ENCODE results near the gene BYSL. TPM values are rescaled to one million over a fixed set of nuclear protein-coding genes. Genes with fewer than 3 reads are reported as not detected.

BYSL gene
- total RNA-seq, 4 donors from 2014 or later, result 6.8 to 15.7 (median 10.4) TPM

- TF ChIP-seq CTCF (IDR thresholded peaks at IDR 0.05) (no peak), POLR2AphosphoS5 (IDR thresholded peaks at IDR 0.05) (no peak), POLR2A (IDR thresholded peaks at IDR 0.05) (no peak), EP300 (IDR thresholded peaks at IDR 0.05) (no peak)
- no peak for DNase-seq (ENCODE audit: low spot score in 2 of 2)
- no peaks in the 10 kb centered on the region for H3K9me3 ChIP-seq
- peaks cover 48% of the 10 kb centered on the region for H3K4me1 ChIP-seq
- no peak overlapping the region for H3K4me3 ChIP-seq
- no peaks in the 10 kb centered on the region for H3K27me3 ChIP-seq
- peaks cover 53% of the 10 kb centered on the region for H3K36me3 ChIP-seq
- 73% methylated on average over 4 of the region's 8 CpGs for WGBS
- H3K27ac ChIP-seq, result no peak overlapping the region
Measured at GRCh38 chr6:41935685-41936072, 14.4 kb downstream of the BYSL start.

DNA sequence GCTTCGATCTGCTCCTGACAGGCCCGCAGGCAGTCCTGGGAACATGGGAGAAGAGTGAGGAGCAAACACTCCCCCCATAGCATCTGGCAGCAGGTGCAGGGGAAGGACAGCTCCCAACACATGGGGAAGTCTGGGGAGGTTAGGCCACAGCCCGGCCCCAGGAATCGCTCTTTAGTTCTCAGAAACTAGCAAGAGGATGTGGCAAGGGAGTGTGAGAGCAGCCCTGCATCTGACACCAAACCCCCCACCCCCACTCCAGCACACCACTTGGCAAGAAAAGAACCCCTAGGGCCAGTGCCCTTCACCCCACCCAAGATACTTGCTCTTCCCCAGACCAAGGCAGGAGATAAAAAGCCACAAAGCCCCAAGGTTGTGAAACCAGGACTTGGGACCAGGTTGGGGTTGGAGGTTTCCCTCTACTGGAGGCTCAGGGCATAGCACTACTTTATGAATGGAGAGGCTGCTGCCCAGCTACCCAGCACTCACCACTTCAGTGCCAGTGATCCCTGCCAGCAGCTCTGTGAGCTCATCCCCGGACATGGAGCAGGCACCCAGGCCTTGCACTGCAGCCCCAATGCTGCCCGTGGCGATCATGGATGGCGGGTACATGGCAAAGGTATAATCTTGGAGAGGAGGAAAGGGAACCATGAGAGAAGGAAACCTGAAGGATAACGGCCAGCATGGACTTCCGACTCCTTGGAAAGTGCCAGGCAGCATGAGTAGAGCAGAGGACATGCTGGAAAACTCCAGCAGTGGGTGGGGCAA lies 15.0 kb downstream of the BYSL start:
- WGBS, result 21% methylated on average over 8 of the region's 10 CpGs
- no peak overlapping the region for H3K27ac ChIP-seq
- peaks cover 47% of the 10 kb centered on the region for H3K36me3 ChIP-seq
- H3K4me3 ChIP-seq, result no peak overlapping the region
- peak in 1 of 2 donors; percentile 68 for DNase-seq (ENCODE audit: low spot score in 2 of 2)
- H3K27me3 ChIP-seq, result no peaks in the 10 kb centered on the region
- no peak for TF ChIP-seq POLR2A (IDR thresholded peaks at IDR 0.05)
- peak; percentile 34 to 84 for TF ChIP-seq CTCF (IDR thresholded peaks at IDR 0.05)
- no peaks in the 10 kb centered on the region for H3K9me3 ChIP-seq
- H3K4me1 ChIP-seq, result peaks cover 52% of the 10 kb centered on the region

DNA sequence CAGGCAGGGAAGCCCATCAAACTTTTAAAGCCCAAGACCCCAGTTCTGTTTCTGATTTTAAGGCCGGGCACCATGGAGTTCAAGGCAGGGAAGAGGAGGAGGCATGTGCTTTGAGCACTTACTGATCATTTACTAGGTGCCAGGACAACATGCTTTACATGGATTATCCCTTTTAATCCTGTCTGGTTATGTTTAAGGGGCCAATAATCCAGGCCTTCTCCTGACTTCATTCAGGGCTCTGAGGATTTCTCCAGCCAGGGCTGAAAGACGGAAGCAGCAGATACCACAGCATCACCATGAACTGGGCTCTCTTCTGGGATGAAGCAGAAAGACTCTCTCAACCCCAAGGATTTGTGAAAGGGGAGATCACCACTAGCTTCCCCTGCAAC lies 16.2 kb downstream of the BYSL start:
- peaks cover 59% of the 10 kb centered on the region for H3K4me1 ChIP-seq
- no peak overlapping the region for H3K4me3 ChIP-seq
- H3K27ac ChIP-seq, result no peak overlapping the region
- peaks cover 35% of the 10 kb centered on the region for H3K36me3 ChIP-seq
- DNase-seq (ENCODE audit: low spot score in 2 of 2), result no peak
- TF ChIP-seq EP300 (IDR thresholded peaks at IDR 0.05), result no peak
- TF ChIP-seq POLR2AphosphoS5 (IDR thresholded peaks at IDR 0.05), result no peak
- no peak for TF ChIP-seq CTCF (IDR thresholded peaks at IDR 0.05)
- TF ChIP-seq POLR2A (IDR thresholded peaks at IDR 0.05), result no peak
- H3K9me3 ChIP-seq, result no peaks in the 10 kb centered on the region
- 44% methylated on average over 1 of the region's 2 CpGs for WGBS
- no peaks in the 10 kb centered on the region for H3K27me3 ChIP-seq

- Histone ChIP-seq H3K4me3 (no peak overlapping the region), H3K27ac (no peak overlapping the region), H3K36me3 (peaks cover 30% of the 10 kb centered on the region), H3K27me3 (no peaks in the 10 kb centered on the region), H3K9me3 (no peaks in the 10 kb centered on the region), H3K4me1 (peaks cover 61% of the 10 kb centered on the region)
- 62% methylated on average over 3 of the region's 4 CpGs for WGBS
- TF ChIP-seq EP300 (IDR thresholded peaks at IDR 0.05), result no peak
- no peak for TF ChIP-seq CTCF (IDR thresholded peaks at IDR 0.05)
- no peak for TF ChIP-seq POLR2A (IDR thresholded peaks at IDR 0.05)
- TF ChIP-seq POLR2AphosphoS5 (IDR thresholded peaks at IDR 0.05), result no peak
- no peak for DNase-seq (ENCODE audit: low spot score in 2 of 2)
Measured at GRCh38 chr6:41937861-41938574, 16.7 kb downstream of the BYSL start.

DNA sequence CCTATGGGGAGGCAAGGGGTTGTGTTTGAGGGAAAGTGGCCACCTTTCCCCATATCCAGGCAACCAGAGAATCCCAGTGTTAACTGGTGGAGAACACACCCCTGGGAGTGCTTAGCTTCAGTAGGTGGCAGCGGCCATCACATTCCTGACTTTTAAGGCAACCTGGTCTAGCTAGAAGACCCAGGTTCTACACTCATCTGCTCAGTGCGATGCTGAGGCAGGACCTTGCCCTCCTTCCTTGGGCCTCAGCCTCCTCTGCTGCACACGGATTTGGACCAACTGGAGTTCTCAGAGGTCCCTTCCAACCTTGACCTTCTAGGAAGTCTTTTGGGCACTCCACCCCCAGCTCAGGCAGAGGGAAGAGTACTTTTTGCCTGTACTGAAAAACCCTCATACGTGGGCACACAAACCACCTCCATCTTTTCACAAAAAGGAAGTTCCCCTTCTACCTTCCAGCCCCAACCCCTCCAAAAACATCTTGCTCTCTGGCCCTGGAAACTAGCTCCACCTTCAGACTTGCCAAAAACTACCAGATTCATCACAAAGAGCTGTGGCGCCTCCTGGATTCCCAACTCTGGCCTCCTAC lies 17.4 kb downstream of the BYSL start:
- TF ChIP-seq EP300 (IDR thresholded peaks at IDR 0.05) (no peak), POLR2AphosphoS5 (IDR thresholded peaks at IDR 0.05) (no peak), CTCF (IDR thresholded peaks at IDR 0.05) (no peak), POLR2A (IDR thresholded peaks at IDR 0.05) (no peak)
- no peaks in the 10 kb centered on the region for H3K9me3 ChIP-seq
- no peak for DNase-seq (ENCODE audit: low spot score in 2 of 2)
- H3K4me1 ChIP-seq, result peaks cover 61% of the 10 kb centered on the region
- 71% methylated on average over 4 of the region's 5 CpGs for WGBS
- H3K27ac ChIP-seq, result peak overlapping the region; percentile 20
- peaks cover 23% of the 10 kb centered on the region for H3K36me3 ChIP-seq
- H3K27me3 ChIP-seq, result no peaks in the 10 kb centered on the region
- no peak overlapping the region for H3K4me3 ChIP-seq
